GM08714 (cell line): ENCODE results near the gene LMAN2L.

Experiments used
- H3K4me3 ChIP-seq: fragments of 200-500 bp; sonication (Bioruptor generic); 2 replicates; pipeline ENCODE4 v1.5.1; 2014; ENCODE audit warnings: mild to moderate bottlenecking, low read length, inconsistent platforms
- ZNF274 ChIP-seq: IDR thresholded peaks from 2 replicates; pipeline ENCODE4 v1.6.1; 2012; ENCODE audit warnings: mild to moderate bottlenecking, low read depth, low read length

LMAN2L gene

GRCh38 chr2:96739633-96740428 is at the start of gene LMAN2L:
LMAN2L (minus strand) TSS chr2:96740064; CDS start chr2:96740040, 24 bp downstream.
- TF ChIP-seq ZNF274: no peak

GRCh38 chr2:96789245-96789617 is 49.4 kb upstream of the LMAN2L start:
- no peak for TF ChIP-seq ZNF274

More at GRCh38 chr2:96739633-96740428, at the start of gene LMAN2L:
- peak within 1 kb of the TSS; percentile 90 for H3K4me3 ChIP-seq

GRCh38 chr2:96788442-96789244 is 48.8 kb upstream of the LMAN2L start:
- TF ChIP-seq ZNF274: no peak
- H3K4me3 ChIP-seq: no peak overlapping the region

More at GRCh38 chr2:96789245-96789617, 49.4 kb upstream of the LMAN2L start:
- no peak overlapping the region for H3K4me3 ChIP-seq

- H3K4me3 ChIP-seq: no peak overlapping the region
- TF ChIP-seq ZNF274: no peak
Observed at GRCh38 chr2:96787411-96787810, 47.5 kb upstream of the LMAN2L start.

GRCh38 chr2:96783388-96783787 is 43.5 kb upstream of the LMAN2L start:
- TF ChIP-seq ZNF274: no peak
- H3K4me3 ChIP-seq: no peak overlapping the region

GRCh38 chr2:96775160-96775559 is 35.3 kb upstream of the LMAN2L start:
- TF ChIP-seq ZNF274: no peak
- H3K4me3 ChIP-seq: no peak overlapping the region

GRCh38 chr2:96773922-96774321 is 34.1 kb upstream of the LMAN2L start:
- peak overlapping the region; percentile 32; the same call in 1 of the 2 replicates for H3K4me3 ChIP-seq
- TF ChIP-seq ZNF274: no peak

- H3K4me3 ChIP-seq: peak overlapping the region; percentile 21; the same call in 1 of the 2 replicates
Observed at GRCh38 chr2:96772903-96773671, 33.2 kb upstream of the LMAN2L start.

GRCh38 chr2:96771796-96772618 is 32.1 kb upstream of the LMAN2L start:
- H3K4me3 ChIP-seq: no peak overlapping the region
- TF ChIP-seq ZNF274: no peak

More at GRCh38 chr2:96772903-96773671, 33.2 kb upstream of the LMAN2L start:
- TF ChIP-seq ZNF274: no peak

GRCh38 chr2:96770442-96771202 is 30.8 kb upstream of the LMAN2L start:
- no peak overlapping the region for H3K4me3 ChIP-seq
- no peak for TF ChIP-seq ZNF274

- H3K4me3 ChIP-seq: no peak overlapping the region
- TF ChIP-seq ZNF274: no peak
Observed at GRCh38 chr2:96769814-96770213, 29.9 kb upstream of the LMAN2L start.

- TF ChIP-seq ZNF274: no peak
- H3K4me3 ChIP-seq: no peak overlapping the region; the same call in 1 of the 2 replicates
Observed at GRCh38 chr2:96768083-96768561, 28.3 kb upstream of the LMAN2L start.

- H3K4me3 ChIP-seq: no peak overlapping the region; the same call in 1 of the 2 replicates
- TF ChIP-seq ZNF274: no peak
Observed at GRCh38 chr2:96767135-96767871, 27.4 kb upstream of the LMAN2L start.
